TTC549 (cell line): ENCODE results near the gene FIBCD1.

Source experiments
- FAIRE-seq: peaks from 2 replicates; lab custom pipeline; 2012; peaks lifted over from hg19 to GRCh38; lab: Jason Lieb, UNC

Gene FIBCD1

DNA sequence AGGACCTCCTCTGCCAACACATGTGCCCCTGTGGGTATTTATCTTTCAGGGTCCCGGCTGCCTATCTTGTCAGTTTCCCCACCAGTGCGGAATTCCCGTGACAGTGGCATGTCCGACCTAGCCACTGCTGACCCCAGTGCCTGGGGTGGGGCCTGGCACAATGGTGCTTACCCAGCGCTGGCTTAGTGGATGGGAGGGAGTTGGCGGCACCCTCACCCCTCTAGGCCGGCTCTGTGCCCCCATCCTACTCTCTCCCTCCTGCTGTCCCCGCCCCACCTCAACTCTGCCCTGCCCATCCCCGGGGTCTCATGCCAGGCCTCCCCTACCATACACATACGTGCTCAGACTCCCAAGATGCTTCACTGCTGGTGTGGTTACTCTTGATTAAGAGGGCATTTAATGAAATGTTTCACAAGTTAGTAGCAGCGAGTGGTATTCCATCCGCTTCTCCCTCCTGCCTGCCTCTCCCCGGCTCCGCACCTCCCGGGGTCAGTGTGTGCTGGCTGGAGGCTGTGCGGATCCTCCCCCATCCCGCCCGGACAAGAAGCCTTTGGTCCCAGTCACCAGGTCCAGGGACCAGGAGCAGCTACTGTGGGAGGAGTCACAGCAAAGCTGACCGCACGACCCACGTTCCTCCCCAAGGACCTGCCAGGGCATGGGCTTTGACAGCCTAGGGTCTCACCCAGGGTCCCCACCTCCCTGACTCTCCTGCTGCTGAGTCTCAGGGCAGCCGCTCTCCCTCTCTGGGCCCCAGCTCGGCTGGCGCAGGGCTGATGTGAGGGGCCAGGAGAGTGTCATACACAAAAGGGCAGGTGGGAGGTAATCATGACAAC, 32.9 kb downstream of the FIBCD1 start:
- FAIRE-seq: no peak

DNA sequence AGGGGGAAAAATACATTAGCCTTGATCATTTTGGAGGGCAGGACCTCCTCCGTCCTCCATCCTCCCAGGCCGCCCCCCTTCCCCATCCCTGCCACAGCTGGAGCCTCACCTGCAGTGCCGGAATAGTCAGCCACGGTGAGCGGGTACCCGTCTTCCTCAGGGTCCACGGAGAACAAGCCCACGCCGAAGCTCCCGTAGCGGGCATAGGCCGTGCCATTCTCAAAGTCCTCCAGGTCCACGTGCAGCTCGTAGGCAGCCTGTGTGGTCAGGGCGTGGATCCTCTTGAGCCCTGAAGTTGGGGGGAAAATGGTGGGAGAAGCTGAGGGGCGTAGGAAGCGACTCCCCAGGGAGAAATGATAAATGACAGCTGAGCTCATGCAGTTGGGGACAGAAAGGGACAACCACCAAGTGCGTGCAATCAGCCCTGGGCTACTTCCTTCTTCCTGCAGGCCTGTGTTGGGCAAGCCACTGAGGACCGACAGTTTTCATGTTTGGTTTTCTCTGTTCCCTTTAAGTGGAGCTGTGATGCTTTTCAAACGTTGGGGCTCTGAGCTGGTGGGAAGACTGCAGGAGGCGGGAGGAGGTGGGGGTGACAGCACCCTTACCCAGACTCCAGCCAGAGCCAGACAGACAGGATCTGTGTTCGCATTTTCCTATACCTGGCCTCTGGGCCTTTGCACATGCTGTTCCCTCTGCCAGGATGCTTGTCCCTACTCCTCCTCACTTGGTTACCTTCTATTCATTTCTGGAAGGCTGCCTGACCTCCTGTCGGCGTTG, 33.7 kb downstream of the FIBCD1 start:
- no peak for FAIRE-seq

DNA sequence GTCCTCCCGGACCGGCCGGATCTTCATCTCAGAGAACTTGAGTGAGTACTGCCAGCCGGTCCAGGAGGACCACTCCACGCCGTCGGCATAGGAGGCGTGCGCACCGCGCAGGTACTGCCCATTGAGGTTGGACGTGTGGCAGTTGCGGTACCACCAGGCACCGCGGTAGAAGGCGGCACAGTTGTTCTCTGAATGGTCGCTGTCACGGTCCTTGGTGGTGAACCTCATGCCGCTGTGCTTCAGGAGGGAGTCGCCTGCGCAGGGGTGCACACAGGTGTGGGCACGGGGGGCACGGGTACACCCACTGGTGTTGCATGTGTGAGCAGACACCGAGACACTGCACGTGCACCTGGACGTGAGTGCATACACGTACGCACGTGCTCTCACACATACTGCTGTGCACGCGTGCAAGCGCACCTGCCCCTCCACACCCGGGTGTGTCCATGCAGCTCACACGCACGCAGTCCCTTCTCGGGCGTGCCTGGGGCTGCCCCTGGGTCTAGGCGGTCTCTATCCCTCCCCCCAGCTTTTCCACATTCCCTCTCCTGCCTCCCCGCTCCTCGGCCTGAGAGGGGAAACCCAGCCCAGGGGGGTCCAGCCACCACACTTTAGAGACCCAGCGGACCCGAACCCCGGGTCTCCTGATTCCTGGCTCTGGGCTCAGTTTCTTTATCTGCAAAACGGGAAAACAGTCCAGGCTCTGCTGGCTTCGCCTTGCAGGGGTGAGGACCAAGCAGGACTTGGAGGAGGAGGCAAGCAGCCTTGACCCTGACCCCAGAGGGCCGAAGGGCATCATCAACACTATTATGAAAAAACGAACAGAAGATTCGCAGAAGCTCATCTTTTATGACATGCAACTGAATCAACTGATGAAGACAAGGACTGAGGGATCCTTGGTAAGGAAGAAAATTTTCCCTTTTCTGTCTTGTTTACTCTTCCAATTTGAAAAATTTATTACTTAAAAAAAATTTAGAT, 34.7 kb downstream of the FIBCD1 start:
- FAIRE-seq: no peak

DNA sequence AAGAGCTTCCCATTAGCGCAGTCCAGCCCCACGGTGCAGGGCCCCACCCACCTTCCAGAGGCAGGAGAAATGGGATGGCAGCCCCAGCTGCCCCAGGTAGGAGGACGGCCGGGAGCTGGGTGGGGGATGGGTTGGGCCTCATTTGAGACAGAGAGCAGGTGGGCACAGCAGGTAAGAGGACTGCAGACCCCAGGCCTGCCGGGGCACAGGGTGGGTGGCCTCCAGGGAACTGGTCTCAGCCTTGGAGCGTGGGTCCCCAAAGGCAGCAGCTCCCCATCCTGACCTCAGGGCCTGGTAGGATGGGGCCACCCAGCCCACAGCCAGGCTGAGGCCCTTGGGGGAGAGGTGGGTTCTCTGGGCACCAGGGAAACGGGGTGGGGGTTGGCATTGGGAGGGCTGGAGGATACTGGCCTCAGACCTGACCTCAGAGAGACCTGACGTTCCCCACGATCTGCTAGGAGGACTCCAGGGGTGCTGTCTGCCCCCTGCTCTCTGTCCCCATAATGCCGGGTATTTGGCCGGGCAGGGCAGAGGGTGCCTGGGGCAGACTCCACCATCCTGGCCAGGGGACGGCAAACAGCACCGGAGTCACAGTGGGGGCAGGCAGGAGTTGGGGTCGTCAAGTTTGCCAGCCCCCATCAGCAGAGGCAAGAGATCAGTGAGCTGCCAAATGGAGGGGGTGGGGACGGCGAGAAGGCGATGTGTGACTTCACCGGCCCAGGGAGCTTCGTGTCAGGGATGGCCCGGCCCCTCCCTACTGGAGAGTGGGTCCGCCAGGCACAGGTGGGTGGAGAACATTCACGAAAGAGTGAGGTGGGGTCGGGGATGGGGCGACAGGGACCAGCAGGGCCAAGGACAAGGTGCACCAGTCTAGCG, 35.6 kb downstream of the FIBCD1 start:
- FAIRE-seq: no peak

DNA sequence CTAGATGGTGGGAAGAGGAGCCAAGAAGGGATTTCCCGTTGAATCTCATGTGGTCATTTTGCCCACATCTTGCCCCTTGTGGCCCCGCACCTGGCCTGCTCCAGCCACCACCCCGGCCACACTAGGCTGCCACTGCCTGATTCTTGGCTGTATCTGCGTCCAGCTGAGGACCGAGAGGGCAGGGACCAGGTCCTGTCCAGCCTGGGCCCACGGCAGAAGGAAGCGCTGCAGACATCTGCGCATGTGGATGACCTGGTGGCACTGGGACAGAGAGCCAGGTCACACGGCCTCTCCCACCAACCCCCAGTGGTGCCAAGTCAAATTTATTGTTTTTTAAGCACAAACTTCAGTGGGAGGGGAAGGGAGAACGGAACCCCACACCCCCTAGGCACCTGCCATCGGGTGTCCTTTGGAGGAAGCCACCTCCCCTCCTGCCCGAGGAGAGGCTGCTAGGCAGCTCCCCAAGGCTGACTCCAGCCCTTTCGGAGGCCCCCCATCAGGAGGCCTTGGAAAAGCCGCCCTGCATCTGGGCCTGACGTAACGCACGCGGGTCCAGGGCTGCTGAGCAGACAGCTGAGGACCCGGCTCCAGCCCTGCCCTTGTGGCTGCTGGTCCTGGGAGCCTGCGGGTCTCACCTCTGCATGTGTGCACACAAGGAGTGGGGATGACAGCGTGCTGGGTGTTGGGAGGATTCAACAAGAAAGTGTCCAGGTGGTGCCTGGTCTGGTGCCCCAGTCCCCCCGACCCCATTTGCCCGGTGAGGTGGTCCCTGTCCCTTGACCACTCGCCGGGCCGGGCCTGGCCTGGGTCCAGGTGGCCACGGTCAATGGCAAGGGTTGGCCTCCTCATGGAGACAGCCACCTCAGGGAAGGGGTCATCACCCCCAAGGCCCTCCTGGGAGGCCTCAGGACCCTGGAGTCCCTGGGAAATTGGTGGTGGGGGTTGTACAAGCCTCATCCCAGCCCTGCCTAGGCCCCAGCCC, 36.6 kb downstream of the FIBCD1 start:
- FAIRE-seq: no peak

DNA sequence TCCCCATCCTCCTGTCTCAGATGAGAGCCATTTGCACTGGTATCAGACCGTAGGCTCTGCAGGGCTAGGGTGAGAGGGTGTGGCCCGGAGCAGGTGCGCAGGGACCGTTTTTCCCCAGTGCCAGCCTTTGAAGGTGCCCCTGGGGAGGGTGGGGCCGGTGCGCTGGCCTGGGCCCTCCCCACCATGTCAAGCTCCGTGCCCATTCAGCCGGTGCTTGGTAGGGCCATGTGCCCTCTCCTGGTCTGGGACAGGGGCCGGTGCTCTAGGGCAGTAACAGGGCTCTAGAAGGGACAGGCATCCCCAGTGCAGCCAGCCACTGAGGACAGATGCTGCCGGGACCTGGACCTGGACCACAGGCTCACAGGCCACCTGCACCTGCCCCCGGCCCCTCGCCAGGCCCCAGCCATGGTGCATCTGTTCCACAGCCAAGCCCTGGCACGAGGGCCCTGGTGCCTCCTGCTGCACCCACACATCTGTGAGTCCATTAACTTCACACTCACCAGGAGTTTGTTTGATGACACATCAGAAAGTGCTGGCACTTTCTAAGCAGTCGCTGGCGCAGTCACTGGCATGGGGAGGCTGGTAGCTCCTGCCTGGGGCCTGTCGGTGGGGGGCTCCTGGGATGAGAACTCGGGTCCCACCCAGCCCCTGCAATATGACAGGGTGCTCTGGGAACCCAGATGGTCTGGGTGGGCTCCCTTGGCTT, 37.4 kb downstream of the FIBCD1 start:
- FAIRE-seq: no peak

DNA sequence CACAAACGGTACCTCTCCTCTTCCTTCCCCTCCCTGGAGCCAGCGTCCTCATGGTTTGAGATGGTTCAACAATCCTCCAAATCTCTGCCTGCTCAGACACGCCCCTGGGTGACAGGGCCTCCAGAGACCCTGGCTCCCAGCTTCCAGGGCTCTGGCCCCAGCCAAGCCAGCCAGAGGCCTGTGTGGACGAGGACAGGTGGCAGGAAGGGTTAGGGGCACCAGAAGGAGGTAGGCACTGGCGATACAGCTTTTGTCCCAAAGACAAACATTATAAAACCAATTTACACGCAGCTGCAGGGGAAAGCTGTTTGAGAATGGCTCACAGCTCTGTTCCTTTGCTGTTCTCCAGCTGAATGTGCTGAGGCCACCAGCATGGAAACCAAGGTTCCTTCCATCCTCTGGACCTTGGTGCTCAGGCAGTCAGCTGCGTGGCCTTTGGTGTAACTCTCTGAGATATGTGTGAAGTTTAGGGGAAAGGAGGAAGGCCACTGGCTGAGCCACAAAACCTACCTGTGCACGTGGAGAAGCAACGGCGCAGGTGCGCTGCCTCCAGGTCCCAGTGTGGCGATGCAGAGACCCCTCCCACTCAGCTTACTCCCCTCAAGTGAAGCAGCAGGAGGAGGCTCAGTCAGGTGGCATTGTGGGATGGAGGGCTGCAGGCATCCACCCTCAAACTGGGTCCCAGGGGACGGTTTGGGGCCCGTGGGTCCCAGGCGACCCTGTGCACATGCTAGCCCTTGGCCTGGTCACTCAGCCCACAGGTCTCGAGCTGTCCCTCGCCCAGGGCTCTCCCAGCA, 38.1 kb downstream of the FIBCD1 start:
- no peak for FAIRE-seq

DNA sequence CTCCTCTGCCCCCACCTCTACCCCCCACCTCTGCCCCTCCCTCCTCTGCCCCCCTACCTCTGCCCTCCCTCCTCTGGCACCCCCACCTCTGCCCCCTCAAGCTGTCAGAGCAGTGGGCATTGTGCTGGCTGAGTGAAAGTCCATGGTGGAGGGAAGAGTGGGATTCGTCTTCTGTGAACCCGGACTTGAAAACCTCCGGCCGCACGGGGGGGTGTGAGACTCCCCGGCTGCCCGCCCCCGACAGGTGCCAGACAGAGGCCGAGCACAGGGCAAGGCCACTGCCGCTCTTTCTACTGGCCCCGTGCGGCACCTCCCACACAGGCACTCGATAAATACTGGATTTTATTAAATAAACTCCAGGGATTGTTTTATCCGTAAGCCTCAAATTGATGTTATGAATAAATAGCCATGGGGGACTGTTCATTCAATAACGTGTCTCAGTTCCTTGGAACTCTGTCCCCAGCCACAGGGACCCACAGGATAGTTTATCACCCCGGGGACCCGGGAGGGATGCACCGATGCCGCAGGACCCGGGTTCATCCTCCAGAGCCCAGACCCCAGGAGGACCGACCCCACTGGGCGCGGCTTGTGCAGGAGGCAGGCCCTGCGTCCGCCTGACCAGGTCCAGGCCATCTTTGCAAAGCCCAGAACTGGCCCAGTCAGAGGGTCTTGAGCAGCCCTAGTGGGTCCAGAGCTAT, 39.8 kb downstream of the FIBCD1 start:
- no peak for FAIRE-seq

DNA sequence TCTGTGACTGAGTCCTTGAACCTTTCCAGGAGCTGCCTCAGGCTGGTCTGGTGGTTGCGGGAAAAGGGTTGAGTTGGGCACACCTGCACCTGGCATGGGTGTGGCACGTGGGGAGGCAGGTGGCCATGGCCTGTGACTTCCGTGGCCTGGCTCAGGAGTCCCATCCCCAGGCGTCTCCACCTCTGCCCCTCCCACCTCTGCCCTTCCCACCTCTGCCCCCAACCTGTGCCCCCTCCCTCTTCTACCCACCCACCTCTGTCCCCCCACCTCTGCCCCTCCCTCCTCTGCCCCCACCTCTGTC, 40.5 kb downstream of the FIBCD1 start:
- no peak for FAIRE-seq

DNA sequence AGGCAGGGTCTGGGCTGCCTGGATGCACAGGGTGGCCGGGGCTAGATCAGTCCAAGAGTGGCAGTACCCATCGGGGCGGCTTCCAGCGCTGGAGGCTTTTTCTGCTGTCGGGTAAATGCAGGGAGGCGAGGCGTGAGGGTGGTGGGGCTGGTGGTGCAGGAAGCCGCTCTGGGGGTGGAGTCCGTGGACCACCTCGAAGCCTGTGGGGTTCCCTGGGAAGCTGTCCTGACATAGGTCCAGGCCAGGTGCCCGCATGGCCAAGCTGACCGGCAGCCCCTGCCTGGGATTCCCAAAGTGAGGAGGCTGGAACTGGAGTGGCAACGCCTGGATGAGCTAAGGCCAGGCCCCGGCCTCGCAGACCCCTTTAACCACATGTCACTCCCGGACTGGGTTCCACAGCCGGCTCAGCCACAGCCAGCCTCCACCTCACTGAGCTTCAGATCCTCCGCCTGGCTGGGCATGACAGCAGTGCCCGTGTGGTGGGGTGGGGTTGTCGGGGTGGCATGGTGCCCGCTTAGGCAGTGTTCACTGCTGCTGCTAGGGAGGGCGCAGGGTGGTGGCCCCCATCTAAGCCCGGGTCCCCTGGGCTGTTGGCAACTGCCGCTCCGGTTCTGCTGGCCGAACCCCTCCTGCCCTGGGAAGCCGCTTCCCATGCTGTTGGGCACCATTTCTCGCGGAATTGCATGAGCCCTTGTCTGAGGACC, 41.0 kb downstream of the FIBCD1 start:
- FAIRE-seq: no peak

DNA sequence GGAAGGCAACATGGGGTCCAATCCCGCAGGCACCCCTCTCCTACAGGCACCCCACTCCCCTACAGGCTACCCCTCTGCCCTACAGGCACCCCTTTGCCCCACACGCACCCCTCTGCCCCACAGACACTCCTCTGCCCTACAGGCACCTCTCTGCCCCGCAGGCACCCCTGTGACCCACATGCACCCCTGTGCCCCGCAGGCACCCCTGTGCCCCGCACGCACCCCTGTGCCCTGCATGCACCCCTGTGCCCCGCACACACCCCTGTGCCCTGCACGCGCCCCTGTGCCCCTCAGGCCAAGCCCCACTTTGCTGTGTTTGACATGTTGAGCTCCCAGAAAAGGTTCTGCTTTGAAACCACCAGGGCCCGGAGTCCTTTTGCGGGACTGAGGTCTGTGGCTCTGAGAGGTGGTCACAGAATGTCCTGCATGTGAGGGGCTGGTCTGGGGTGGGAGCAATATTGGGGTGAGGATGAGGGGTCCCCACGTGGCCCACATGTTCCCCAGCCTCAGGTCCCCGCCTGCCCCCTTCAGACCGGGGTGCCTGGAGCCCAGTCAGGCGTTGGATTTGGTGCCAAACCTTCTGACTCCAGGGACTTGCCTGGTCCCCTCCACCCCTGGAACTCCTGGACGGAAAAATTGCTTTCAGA, 41.8 kb downstream of the FIBCD1 start:
- FAIRE-seq: no peak

DNA sequence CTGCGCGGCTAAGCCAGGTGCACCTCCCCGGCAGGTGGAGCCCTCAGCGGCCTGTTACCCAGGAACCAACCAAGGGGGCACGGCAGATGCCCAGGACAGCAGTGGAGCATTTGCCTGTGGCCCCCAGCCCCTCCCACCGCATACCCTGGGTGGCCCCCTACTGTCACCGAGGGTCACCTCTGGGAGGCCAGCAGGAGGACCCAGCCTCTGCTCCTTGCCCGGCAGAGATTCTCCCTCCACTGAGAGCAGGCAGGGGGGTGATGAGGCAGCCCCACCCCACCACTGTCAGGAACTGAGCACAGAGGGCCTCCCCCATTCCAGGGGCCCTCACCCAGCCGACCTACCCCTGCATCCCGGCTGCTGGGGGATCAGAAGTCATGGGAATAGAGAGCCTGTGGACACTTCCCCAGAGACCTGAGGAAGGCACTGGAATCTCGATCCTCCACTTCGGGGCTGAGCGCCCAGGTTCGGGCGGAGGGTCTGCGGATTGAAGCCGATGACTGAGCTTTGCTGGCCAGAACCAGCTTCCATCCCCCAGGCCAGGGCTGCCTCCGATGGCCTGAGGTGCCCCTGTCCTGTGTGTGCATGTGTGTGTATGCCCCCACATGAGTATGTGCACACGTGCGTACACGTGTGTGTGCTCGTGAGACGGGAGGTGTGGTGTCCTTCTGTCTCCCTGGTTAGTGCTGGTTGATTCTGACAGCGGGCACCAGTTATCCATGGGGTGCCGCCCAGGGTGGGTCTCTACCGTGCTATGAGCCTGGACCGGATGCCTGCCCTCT, 42.6 kb downstream of the FIBCD1 start, which contains the start of gene QRFP:
TSS of gene QRFP (minus strand) at position 580 of the 782 bp plus-strand sequence. CDS start 2,974 bp downstream, outside the sequence.
- FAIRE-seq: no peak

DNA sequence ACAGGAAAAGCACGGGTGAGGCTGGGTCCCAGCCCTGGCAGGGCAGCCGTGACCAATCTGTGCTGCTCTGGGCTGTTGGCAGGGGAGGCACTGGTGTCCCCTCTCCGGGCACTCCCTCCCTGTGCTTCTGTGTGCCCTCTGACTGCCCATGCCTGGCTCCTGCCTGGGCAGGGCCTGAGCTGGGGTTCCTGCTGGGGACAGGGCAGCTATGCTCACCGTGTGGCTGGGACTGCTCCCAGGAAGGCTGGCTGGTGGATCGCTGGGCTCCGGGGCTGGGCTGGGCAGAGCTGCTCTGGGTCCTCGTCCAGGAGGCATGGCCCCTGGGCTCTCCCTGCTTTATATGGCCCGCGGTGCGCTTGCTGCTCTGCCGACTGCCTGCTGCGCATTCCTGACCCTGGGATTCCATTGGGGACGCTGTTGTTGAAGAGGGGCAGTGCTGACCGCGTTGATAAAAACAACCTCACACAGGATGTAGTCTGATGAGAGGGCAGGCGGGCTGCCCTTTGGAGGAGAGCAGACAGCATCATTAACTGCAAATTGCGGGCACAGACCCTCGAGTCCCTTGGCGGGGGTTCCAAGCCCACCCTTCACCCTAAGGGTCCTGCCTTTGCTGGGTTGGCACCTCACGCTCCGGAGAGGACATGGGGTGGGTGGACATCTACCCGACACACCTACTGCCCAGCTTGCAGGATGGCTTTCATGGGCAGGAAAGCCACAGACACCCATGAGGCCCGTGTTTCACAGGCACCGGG, 43.4 kb downstream of the FIBCD1 start:
- FAIRE-seq: no peak

DNA sequence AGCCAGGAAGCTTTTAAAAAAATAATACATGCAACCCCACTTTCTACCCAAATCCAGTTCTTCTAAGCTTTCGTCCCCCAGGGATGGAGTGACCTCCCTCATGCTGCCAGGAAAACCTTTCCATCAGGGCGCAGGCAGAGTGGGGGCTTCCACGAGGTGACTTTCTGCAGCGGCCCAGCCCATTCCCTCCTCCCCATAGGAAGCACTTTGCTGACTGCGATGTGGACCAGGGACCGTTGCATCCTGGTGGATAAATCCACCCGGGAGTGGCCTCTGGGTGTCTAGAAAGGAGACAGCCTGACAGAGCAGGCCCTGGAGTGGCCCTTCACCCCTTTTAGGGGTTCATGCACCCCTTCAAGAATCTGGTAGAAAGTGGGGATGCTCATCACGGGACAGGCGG, 44.0 kb downstream of the FIBCD1 start:
- FAIRE-seq: no peak

DNA sequence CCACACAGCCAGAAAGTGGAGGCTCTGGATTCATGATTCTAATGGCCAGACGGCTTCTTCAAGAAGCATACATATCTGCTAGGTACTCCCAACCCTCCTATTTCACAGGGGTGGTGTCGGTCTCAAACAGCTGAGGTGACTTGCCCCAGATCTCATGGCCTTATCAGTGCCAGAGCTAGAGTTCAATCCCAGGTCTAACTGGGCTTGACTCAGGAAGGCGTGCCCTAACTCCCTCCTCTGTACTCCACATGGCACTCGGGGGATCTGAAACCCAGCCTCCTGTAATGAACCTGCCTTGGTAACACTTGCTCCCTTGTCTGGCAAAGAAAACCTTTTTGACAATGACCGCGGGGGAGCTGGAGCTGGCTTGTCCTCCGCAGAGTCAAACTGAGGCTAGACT, 44.5 kb downstream of the FIBCD1 start:
- FAIRE-seq: no peak
